Kidney (tissue), 14 donors: Measurements from ENCODE around the gene PPP1R1A. TPM values are rescaled to one million over a fixed set of nuclear protein-coding genes. Genes with fewer than 3 reads are reported as not detected.

ENCODE experiments used
- DNase-seq, 5 donors: peaks; one replicate each; pipeline ENCODE4 v3.0.0-alpha.2; 2013 to 2020
- FAIRE-seq: peaks from 2 replicates; lab custom pipeline; 2012; peaks lifted over from hg19 to GRCh38; lab: Jason Lieb, UNC
- H3K27ac ChIP-seq, 2 donors: one replicate each; pipeline ENCODE4 v1.7.0; 2013; ENCODE audit warnings: low read depth in 2 of 2, low read length in 2 of 2, inconsistent platforms in 1 of 2
- H3K27me3 ChIP-seq: one replicate; pipeline ENCODE4 v1.7.1; 2013; ENCODE audit warnings: low read length, inconsistent platforms; ENCODE audit not compliant: control insufficient read depth, insufficient read depth
- H3K36me3 ChIP-seq, 3 donors: one replicate each; pipeline versions ENCODE4 v1.7.0 to v1.7.1; 2013; ENCODE audit warnings: low read length in 3 of 3, control low read depth in 1 of 3, inconsistent platforms in 1 of 3; ENCODE audit not compliant: insufficient read depth in 3 of 3, control insufficient read depth in 2 of 3
- H3K4me1 ChIP-seq, 3 donors: one replicate each; pipeline versions ENCODE4 v1.7.0 to v1.7.1; 2013; ENCODE audit warnings: low read length in 3 of 3, inconsistent platforms in 1 of 3, low read depth in 1 of 3; ENCODE audit not compliant: control insufficient read depth in 2 of 3, insufficient read depth in 2 of 3
- H3K4me3 ChIP-seq, 3 donors: one replicate each; pipeline versions ENCODE4 v1.7.0 to v1.8.1; 2013; ENCODE audit warnings: low read length in 3 of 3, control low read depth in 1 of 3, inconsistent platforms in 1 of 3
- H3K9ac ChIP-seq, 3 donors: one replicate each; pipeline versions ENCODE4 v1.7.0 to v1.7.1; 2013; ENCODE audit warnings: low read length in 3 of 3, control low read depth in 1 of 3, inconsistent platforms in 1 of 3
- H3K9me3 ChIP-seq, 3 donors: one replicate each; pipeline versions ENCODE4 v1.7.0 to v1.7.1; 2013; ENCODE audit warnings: low read length in 3 of 3, control low read depth in 1 of 3, inconsistent platforms in 1 of 3; ENCODE audit not compliant: control insufficient read depth in 2 of 3, insufficient read depth in 1 of 3
- intact Hi-C: fragments of 100-400 bp; cut with DNase I; formaldehyde crosslinking; loops from one replicate; pipeline ENCODE4 v1.11.1; 2022
- polyA plus RNA-seq: library from polyadenylated mRNA; stranded (reverse); fragments of 350-450 nt; fragmentation: Illumina TruSeq; extraction: RNeasy Lipid Tissue Mini Kit (QIAGEN cat#74804); gene quantifications from one replicate; pipeline ENCODE4 v1.2.3, GENCODE V29; 2014; ENCODE audit warnings: low read depth, low replicate concordance; ENCODE audit not compliant: insufficient read depth
- total RNA-seq: library from RNA; stranded (reverse); fragmentation: NEBNext Ultra II Directional; extraction: Animal tissue kit (Norgen Biotek cat#: 25700); gene quantifications from one replicate; pipeline ENCODE4 v1.2.1, GENCODE V29; 2021
- TF ChIP-seq, protein P1 (sequence below): IDR thresholded peaks from 3 replicates; pipeline ENCODE4 v1.5.1; 2012; ENCODE audit warnings: mild to moderate bottlenecking, moderate library complexity, borderline replicate concordance; ENCODE audit not compliant: insufficient read depth; ENCODE audit errors: extremely low read depth
- donor health status: control.
- donor health status: control.
- donor health status: control.
- donor health status: control.
- donor health status: control.
- donor health status: DM: yes; HTN: yes; CAD: no.
- donor health status: Normal renal cell carcinoma (clear cell type).

PPP1R1A gene
- total and polyA plus RNA-seq, 2 donors from 2014 or later: 128 to 217 TPM

DNA sequence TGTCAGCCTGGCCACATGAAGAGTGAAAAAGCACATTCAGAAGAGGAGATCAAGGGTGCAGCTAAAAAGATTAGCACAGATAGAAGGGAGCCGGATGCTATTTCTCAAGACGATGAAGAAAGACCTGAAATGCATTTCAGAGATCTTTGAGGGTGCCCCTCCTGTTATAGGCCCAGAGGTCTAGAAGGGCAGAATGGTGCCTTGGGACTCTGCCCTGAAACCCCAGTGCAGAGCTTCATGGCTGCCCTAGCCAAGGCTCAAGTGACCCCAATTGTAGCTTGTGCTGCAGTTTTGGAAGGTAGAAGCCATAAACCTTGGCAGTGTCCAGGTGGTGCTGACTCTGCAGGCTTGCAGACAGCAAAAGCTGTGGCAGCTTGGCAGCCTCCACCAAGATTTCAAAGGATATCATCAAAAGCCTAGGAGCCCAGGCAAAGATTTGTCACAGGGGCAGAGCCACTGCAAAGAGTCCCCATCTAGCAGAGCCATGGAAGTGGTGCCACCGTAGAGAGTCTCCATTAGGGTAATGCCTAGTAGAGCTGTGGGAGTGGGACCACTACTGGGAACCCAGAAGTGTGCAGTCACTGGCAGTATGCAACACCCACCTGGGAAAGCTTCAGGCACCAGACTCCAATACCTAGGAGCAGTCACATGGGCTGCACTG lies 39.9 kb upstream of the PPP1R1A start:
- Histone ChIP-seq H3K27ac (no peak overlapping the region), H3K4me3 (no peak overlapping the region), H3K9ac (no peak overlapping the region), H3K36me3 (no peaks in the 10 kb centered on the region), H3K27me3 (no peaks in the 10 kb centered on the region), H3K9me3 (peaks cover 0 to 2% (median 0%) of the 10 kb centered on the region in 3 donors), H3K4me1 (no peaks in the 10 kb centered on the region)
- FAIRE-seq (no peak), DNase-seq (no peak)
- intact Hi-C loops: no loop called here
- TF ChIP-seq, protein P1, sequence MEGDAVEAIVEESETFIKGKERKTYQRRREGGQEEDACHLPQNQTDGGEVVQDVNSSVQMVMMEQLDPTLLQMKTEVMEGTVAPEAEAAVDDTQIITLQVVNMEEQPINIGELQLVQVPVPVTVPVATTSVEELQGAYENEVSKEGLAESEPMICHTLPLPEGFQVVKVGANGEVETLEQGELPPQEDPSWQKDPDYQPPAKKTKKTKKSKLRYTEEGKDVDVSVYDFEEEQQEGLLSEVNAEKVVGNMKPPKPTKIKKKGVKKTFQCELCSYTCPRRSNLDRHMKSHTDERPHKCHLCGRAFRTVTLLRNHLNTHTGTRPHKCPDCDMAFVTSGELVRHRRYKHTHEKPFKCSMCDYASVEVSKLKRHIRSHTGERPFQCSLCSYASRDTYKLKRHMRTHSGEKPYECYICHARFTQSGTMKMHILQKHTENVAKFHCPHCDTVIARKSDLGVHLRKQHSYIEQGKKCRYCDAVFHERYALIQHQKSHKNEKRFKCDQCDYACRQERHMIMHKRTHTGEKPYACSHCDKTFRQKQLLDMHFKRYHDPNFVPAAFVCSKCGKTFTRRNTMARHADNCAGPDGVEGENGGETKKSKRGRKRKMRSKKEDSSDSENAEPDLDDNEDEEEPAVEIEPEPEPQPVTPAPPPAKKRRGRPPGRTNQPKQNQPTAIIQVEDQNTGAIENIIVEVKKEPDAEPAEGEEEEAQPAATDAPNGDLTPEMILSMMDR: no peak

GRCh38 chr12:54627304-54627703 lies 38.8 kb upstream of the PPP1R1A start:
- TF ChIP-seq, protein P1: no peak
- H3K27me3 ChIP-seq: no peaks in the 10 kb centered on the region

GRCh38 chr12:54625598-54625997 lies 37.1 kb upstream of the PPP1R1A start:
- H3K27me3 ChIP-seq: no peaks in the 10 kb centered on the region
- intact Hi-C loops: no loop called here
- H3K9me3 ChIP-seq: peaks cover 0 to 2% (median 0%) of the 10 kb centered on the region in 3 donors
- H3K36me3 ChIP-seq: no peaks in the 10 kb centered on the region
- H3K9ac ChIP-seq: no peak overlapping the region
- H3K4me1 ChIP-seq: no peaks in the 10 kb centered on the region
- TF ChIP-seq, protein P1: no peak
- no peak for FAIRE-seq
- no peak overlapping the region for H3K4me3 ChIP-seq
- no peak for DNase-seq
- no peak overlapping the region for H3K27ac ChIP-seq

More at GRCh38 chr12:54627304-54627703, 38.8 kb upstream of the PPP1R1A start:
- Histone ChIP-seq H3K4me3 (no peak overlapping the region), H3K9me3 (peaks cover 0 to 2% (median 0%) of the 10 kb centered on the region in 3 donors), H3K36me3 (no peaks in the 10 kb centered on the region), H3K4me1 (no peaks in the 10 kb centered on the region), H3K27ac (no peak overlapping the region), H3K9ac (no peak overlapping the region)
- FAIRE-seq: no peak
- intact Hi-C loops: no loop called here
- no peak for DNase-seq
